ENCODE results near the gene ARHGAP42. TPM values are rescaled to one million over a fixed set of nuclear protein-coding genes. Genes with fewer than 3 reads are reported as not detected.

Gene ARHGAP42
- total and polyA plus RNA-seq, 2 of the 13 experiments (the other 11 are each of a cell fraction or from before 2014, with no cell fraction given), result 2.5 to 4.3 TPM

DNA sequence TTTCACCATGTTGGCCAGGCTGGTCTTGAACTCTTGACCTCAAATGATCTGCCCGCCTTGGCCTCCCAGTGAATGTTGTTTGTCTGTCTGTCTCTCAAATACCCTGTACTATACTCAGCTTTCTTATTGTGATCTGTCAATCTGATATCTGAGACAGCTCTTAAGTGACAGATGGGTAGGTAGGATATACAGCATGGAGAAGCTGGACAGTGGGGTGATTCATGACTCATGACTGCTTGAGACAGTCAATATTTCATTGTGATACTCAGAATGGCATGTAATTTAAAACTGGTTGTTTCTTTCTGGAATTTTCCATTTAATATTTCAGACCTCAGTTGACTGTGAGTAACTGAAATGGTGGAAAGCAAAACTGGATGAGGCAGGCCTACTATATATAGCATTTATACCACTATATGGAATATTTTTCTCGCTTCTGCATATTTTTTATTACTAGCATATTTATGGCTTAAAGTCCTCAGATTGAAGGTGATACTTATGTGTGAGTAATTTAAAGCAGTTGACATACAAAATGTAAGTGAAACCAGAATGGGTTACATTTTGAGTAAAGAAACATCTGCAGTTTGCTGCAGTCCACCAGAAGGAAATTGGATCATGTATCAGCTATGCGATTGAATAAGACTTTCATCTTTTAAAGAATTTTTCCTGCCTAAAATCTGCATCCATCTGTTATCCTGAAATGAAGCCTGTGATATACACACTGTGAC, 22.3 kb downstream of the ARHGAP42 start:
- no peak overlapping the region for H3K4me2 ChIP-seq (ENCODE audit: low read depth, low read length)
- DNase-seq (ENCODE audit: low spot score), result no peak
- no peaks in the 10 kb centered on the region for H3K9me3 ChIP-seq (ENCODE audit: low read length)
- no peaks in the 10 kb centered on the region for H4K20me1 ChIP-seq (ENCODE audit: insufficient read depth, low read length)
- intact Hi-C loops (cut with micrococcal nuclease; ENCODE audit: unreplicated experiment), result no loop called here
- in situ Hi-C loops (cut with HindIII; ENCODE audit: extremely low pct_ligation_motif_present, low pct_unique_long_range_greater_than_20kb), result no loop called here
- no peak overlapping the region for H2AFZ ChIP-seq (ENCODE audit: low read length)
- WGBS (ENCODE audit: low lambda C conversion rate), result 86% methylated on average over 3 of the region's 3 CpGs
- no peaks in the 10 kb centered on the region for H3K79me2 ChIP-seq (ENCODE audit: insufficient read depth, low read length)
- no peaks in the 10 kb centered on the region for H3K36me3 ChIP-seq (replicated peaks in 1 of 2; ENCODE audit: control insufficient read depth in 1 of 2, insufficient read depth in 2 of 2, low read length in 2 of 2)
- no peaks in the 10 kb centered on the region for H3K27me3 ChIP-seq (ENCODE audit: control insufficient read depth in 1 of 2, insufficient read depth in 2 of 2, low read length in 2 of 2)
- no peak for FAIRE-seq
- no peak overlapping the region for H3K9ac ChIP-seq (ENCODE audit: insufficient read depth, low read depth, low read length)
- CTCF ChIA-PET (ENCODE audit: low intra/inter-chr PET ratio, low total read pairs), result no interaction called here
- no TSS peak for BruUV-seq (replicated peaks)
- H3K27ac ChIP-seq (ENCODE audit: extremely low read length, insufficient read depth, low read length), result no peak overlapping the region
- H3K4me3 ChIP-seq (replicated peaks in 1 of 3; ENCODE audit: insufficient read depth in 1 of 3, low read depth in 2 of 3, low read length in 3 of 3), result no peak overlapping the region
- ATAC-seq, result no peak
- H3K4me1 ChIP-seq (ENCODE audit: insufficient read depth, low read length), result no peaks in the 10 kb centered on the region
- POLR2A ChIA-PET, result no interaction called here
- TF ChIP-seq KAT7 (CRISPR knock-in tag; IDR thresholded peaks at IDR 0.05; ENCODE audit: borderline replicate concordance) (no peak), NR1H2 (CRISPR knock-in tag; IDR thresholded peaks at IDR 0.05; ENCODE audit: borderline replicate concordance, low read depth) (no peak), NFYB (CRISPR knock-in tag; IDR thresholded peaks at IDR 0.05) (no peak), ASH2L (IDR thresholded peaks at IDR 0.05; ENCODE audit: insufficient read length, low read depth, low read length) (no peak), NCOR1 (IDR thresholded peaks at IDR 0.05; ENCODE audit: borderline replicate concordance, low read length) (no peak), HMGXB4 (CRISPR knock-in tag; IDR thresholded peaks at IDR 0.05; ENCODE audit: borderline replicate concordance in 1 of 2, low read depth in 1 of 2) (no peak), NCOA5 (CRISPR knock-in tag; IDR thresholded peaks at IDR 0.05) (no peak), BRF2 (CRISPR knock-in tag; IDR thresholded peaks at IDR 0.05) (no peak), SKIL (CRISPR knock-in tag; IDR thresholded peaks at IDR 0.05; ENCODE audit: borderline replicate concordance) (no peak), SSRP1 (CRISPR knock-in tag; IDR thresholded peaks at IDR 0.05) (no peak)
- TF ChIP-seq, protein P1, sequence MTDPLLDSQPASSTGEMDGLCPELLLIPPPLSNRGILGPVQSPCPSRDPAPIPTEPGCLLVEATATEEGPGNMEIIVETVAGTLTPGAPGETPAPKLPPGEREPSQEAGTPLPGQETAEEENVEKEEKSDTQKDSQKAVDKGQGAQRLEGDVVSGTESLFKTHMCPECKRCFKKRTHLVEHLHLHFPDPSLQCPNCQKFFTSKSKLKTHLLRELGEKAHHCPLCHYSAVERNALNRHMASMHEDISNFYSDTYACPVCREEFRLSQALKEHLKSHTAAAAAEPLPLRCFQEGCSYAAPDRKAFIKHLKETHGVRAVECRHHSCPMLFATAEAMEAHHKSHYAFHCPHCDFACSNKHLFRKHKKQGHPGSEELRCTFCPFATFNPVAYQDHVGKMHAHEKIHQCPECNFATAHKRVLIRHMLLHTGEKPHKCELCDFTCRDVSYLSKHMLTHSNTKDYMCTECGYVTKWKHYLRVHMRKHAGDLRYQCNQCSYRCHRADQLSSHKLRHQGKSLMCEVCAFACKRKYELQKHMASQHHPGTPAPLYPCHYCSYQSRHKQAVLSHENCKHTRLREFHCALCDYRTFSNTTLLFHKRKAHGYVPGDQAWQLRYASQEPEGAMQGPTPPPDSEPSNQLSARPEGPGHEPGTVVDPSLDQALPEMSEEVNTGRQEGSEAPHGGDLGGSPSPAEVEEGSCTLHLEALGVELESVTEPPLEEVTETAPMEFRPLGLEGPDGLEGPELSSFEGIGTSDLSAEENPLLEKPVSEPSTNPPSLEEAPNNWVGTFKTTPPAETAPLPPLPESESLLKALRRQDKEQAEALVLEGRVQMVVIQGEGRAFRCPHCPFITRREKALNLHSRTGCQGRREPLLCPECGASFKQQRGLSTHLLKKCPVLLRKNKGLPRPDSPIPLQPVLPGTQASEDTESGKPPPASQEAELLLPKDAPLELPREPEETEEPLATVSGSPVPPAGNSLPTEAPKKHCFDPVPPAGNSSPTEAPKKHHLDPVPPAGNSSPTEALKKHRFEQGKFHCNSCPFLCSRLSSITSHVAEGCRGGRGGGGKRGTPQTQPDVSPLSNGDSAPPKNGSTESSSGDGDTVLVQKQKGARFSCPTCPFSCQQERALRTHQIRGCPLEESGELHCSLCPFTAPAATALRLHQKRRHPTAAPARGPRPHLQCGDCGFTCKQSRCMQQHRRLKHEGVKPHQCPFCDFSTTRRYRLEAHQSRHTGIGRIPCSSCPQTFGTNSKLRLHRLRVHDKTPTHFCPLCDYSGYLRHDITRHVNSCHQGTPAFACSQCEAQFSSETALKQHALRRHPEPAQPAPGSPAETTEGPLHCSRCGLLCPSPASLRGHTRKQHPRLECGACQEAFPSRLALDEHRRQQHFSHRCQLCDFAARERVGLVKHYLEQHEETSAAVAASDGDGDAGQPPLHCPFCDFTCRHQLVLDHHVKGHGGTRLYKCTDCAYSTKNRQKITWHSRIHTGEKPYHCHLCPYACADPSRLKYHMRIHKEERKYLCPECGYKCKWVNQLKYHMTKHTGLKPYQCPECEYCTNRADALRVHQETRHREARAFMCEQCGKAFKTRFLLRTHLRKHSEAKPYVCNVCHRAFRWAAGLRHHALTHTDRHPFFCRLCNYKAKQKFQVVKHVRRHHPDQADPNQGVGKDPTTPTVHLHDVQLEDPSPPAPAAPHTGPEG (CRISPR knock-in tag; IDR thresholded peaks at IDR 0.05), result no peak

All from HepG2 (cell line).